Breast epithelium (tissue), 4 donors: Measurements from ENCODE around the gene CCL26. TPM values are rescaled to one million over a fixed set of nuclear protein-coding genes. Genes with fewer than 3 reads are reported as not detected.

Experiments used
- DNase-seq, 2 donors: peaks; one replicate each; pipeline ENCODE4 v3.0.0-alpha.2; 2019; ENCODE audit warnings: low spot score in 2 of 2
- H3K27ac ChIP-seq, 2 donors: fragments of 200-600 bp; sonication (generic) in 1 of 2; one replicate each; pipeline ENCODE4 v1.5.1; 2016 to 2019; ENCODE audit warnings: mild to moderate bottlenecking in 1 of 2
- H3K27me3 ChIP-seq, 2 donors: fragments of 200-600 bp; sonication (generic) in 1 of 2; one replicate each; pipeline versions ENCODE4 v1.5.1 to v1.6.0; 2017 to 2019; ENCODE audit warnings: control low read depth in 1 of 2, mild to moderate bottlenecking in 1 of 2
- H3K36me3 ChIP-seq: fragments of 200-600 bp; one replicate; pipeline ENCODE4 v1.5.1; 2019
- H3K4me1 ChIP-seq, 2 donors: fragments of 200-600 bp; sonication (generic); one replicate each; pipeline ENCODE4 v1.5.1; 2016 to 2019; ENCODE audit warnings: control low read depth in 1 of 2
- H3K4me3 ChIP-seq, 3 donors: fragments of 200-600 bp; sonication (generic); 1 replicate in 2 of 3; 2 replicates in 1 of 3; pipeline ENCODE4 v1.5.1; 2016 to 2019; ENCODE audit warnings: mild to moderate bottlenecking in 3 of 3, moderate library complexity in 2 of 3
- H3K9me3 ChIP-seq, 2 donors: fragments of 200-600 bp; sonication (generic) in 1 of 2; one replicate each; pipeline ENCODE4 v1.5.1; 2016 to 2019; ENCODE audit warnings: control low read depth in 1 of 2
- CTCF ChIP-seq, 3 donors: fragments of 450-650 bp; IDR thresholded peaks; one replicate each; pipeline ENCODE4 v1.5.1; 2016 to 2017; ENCODE audit warnings: antibody characterized with exemption in 3 of 3, mild to moderate bottlenecking in 3 of 3, moderate library complexity in 3 of 3
- POLR2A ChIP-seq: fragments of 450-650 bp; IDR thresholded peaks from one replicate; pipeline ENCODE4 v1.6.1; 2016; ENCODE audit warnings: antibody characterized with exemption, mild to moderate bottlenecking, moderate library complexity
- POLR2AphosphoS5 ChIP-seq, 3 donors: sonication (generic); formaldehyde crosslinking; IDR thresholded peaks; one replicate each; pipeline ENCODE4 v1.6.1; 2017; ENCODE audit warnings: antibody characterized with exemption in 3 of 3
- intact Hi-C: fragments of 100-400 bp; cut with DNase I; formaldehyde crosslinking; loops from one replicate; pipeline ENCODE4 v1.15.1; 2023; ENCODE audit warnings: low total_unique reads
- total RNA-seq, 3 donors: library from RNA; depleted of rRNA; stranded (reverse); fragments of >200 nt; gene quantifications; one replicate each; pipeline ENCODE4 v1.1.0, GENCODE V29; 2016

CCL26 gene
- total RNA-seq, 3 donors from 2014 or later = 0.59 to 1.3 TPM; not detected in 1

DNA sequence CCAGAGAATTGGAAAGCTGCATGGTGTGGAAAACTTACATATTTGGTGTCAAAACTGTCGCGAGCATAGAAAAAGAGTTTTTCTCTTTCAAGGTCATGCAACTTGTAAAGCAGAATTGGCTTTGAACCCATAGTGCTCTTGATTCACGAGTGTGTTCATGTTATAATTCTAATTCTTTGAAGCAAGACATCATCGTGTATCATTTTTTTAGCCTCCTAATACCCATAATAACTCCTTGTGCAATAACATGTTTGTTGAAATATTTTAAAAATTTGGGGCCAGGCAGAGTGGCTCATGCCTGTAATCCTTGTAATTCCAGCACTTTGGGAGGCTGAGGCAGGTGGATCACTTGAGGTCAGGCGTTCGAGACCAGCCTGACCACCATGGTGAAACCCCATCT, 37.4 kb upstream of the CCL26 start:
- DNase-seq = no peak
- Histone ChIP-seq H3K9me3 (peaks cover 12 to 21% of the 10 kb centered on the region in 2 donors), H3K27me3 (no peaks in the 10 kb centered on the region), H3K4me3 (no peak overlapping the region), H3K36me3 (no peaks in the 10 kb centered on the region), H3K4me1 (no peaks in the 10 kb centered on the region), H3K27ac (no peak overlapping the region)
- intact Hi-C loops = no loop called here
- TF ChIP-seq POLR2AphosphoS5 (IDR thresholded peaks at IDR 0.05) (no peak), POLR2A (no peak), CTCF (IDR thresholded peaks at IDR 0.05) (no peak)

DNA sequence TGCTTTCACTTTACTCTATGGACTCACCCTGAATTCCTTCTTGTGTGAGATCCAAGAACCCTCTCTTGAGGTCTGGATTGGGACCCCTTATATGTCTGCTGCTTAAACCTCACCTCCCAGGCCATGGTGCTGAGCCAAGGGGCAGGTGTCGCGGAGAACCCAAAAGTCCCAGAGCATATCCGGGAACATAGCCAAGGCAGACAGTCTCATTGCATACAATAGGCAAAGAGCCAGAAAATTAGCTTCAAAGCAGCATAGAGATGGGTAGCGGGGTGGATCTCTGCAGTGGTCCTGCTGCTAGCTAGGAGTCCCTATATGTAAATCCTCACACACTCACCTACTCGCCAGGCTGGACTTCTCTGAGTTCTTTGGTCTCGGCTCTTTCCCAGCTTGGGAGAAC, 36.1 kb upstream of the CCL26 start:
- no peaks in the 10 kb centered on the region for H3K4me1 ChIP-seq
- TF ChIP-seq POLR2A (no peak), CTCF (IDR thresholded peaks at IDR 0.05) (no peak), POLR2AphosphoS5 (IDR thresholded peaks at IDR 0.05) (no peak)
- no peak overlapping the region for H3K4me3 ChIP-seq

GRCh38 chr7:75807452-75807851, 35.4 kb upstream of the CCL26 start:
- H3K36me3 ChIP-seq = no peaks in the 10 kb centered on the region
- H3K27me3 ChIP-seq = no peaks in the 10 kb centered on the region
- intact Hi-C loops = no loop called here
- H3K9me3 ChIP-seq = peaks cover 12 to 21% of the 10 kb centered on the region in 2 donors
- no peaks in the 10 kb centered on the region for H3K4me1 ChIP-seq
- H3K4me3 ChIP-seq = no peak overlapping the region
- no peak for DNase-seq
- no peak for TF ChIP-seq POLR2A
- no peak overlapping the region for H3K27ac ChIP-seq

More for the DNA sequence above, 36.1 kb upstream of the CCL26 start:
- Histone ChIP-seq H3K36me3 (no peaks in the 10 kb centered on the region), H3K27me3 (no peaks in the 10 kb centered on the region), H3K27ac (no peak overlapping the region), H3K9me3 (peaks cover 12 to 21% of the 10 kb centered on the region in 2 donors)
- no peak for DNase-seq
- intact Hi-C loops = no loop called here

GRCh38 chr7:75806560-75807307, 34.7 kb upstream of the CCL26 start:
- no peak overlapping the region for H3K4me3 ChIP-seq
- no peaks in the 10 kb centered on the region for H3K36me3 ChIP-seq
- H3K27me3 ChIP-seq = no peaks in the 10 kb centered on the region
- no peaks in the 10 kb centered on the region for H3K4me1 ChIP-seq
- no peak for DNase-seq
- TF ChIP-seq POLR2A = no peak
- TF ChIP-seq POLR2AphosphoS5 (IDR thresholded peaks at IDR 0.05) = no peak
- no peak for TF ChIP-seq CTCF (IDR thresholded peaks at IDR 0.05)
- no peak overlapping the region for H3K27ac ChIP-seq
- peaks cover 12 to 21% of the 10 kb centered on the region in 2 donors for H3K9me3 ChIP-seq
- intact Hi-C loops = no loop called here

- Histone ChIP-seq H3K27ac (no peak overlapping the region), H3K27me3 (no peaks in the 10 kb centered on the region), H3K36me3 (no peaks in the 10 kb centered on the region), H3K4me3 (no peak overlapping the region), H3K9me3 (peaks cover 12 to 21% of the 10 kb centered on the region in 2 donors), H3K4me1 (no peaks in the 10 kb centered on the region)
- DNase-seq = no peak
- TF ChIP-seq CTCF (IDR thresholded peaks at IDR 0.05) = no peak
- TF ChIP-seq POLR2A = no peak
- TF ChIP-seq POLR2AphosphoS5 (IDR thresholded peaks at IDR 0.05) = no peak
- intact Hi-C loops = no loop called here
Measured at GRCh38 chr7:75804705-75805104, 32.7 kb upstream of the CCL26 start.
